ENCODE data around the gene BPTF. TPM values are rescaled to one million over a fixed set of nuclear protein-coding genes. Genes with fewer than 3 reads are reported as not detected.

Gene BPTF
- total and polyA plus RNA-seq, 2 of the 8 experiments (the other 6 are each of a cell fraction or from before 2014, with no cell fraction given) = 107 to 228 TPM

DNA sequence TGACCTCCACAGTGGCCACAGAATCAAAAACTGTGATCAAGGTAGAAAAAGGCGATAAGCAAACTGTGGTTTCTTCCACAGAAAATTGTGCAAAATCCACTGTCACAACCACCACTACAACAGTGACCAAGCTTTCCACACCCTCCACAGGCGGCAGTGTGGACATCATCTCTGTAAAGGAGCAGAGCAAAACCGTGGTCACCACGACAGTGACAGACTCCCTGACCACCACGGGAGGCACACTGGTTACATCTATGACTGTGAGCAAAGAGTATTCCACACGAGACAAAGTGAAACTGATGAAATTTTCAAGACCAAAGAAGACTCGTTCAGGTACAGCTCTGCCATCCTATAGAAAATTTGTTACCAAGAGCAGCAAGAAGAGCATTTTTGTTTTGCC, 87.4 kb downstream of the BPTF start:
- CTCF ChIA-PET (ENCODE audit: partially characterized antibody) = no interaction called here
- Histone ChIP-seq H4K20me1 (replicated peaks in 1 of 2; ENCODE audit: control insufficient read depth in 1 of 2, insufficient read depth in 2 of 2, low read length in 2 of 2) (peaks cover 0 to 2% of the 10 kb centered on the region in 2 experiments), H4K5ac (ENCODE audit: insufficient read length, low read depth, low read length) (no peak overlapping the region), H3K56ac (replicated peaks; ENCODE audit: insufficient read length, low read depth, low read length) (no peak overlapping the region), H3K36me3 (ENCODE audit: control insufficient read depth in 2 of 4, insufficient read depth in 4 of 4, low read length in 3 of 4) (peaks cover 16 to 70% (median 45%) of the 10 kb centered on the region in 4 experiments), H2BK15ac (ENCODE audit: low read length) (no peak overlapping the region), H3K4me1 (replicated peaks in 1 of 4; ENCODE audit: control insufficient read depth in 3 of 4, insufficient read depth in 4 of 4, low read length in 3 of 4) (no peaks in the 10 kb centered on the region; a peak in 1 of 7 replicates), H3K79me2 (ENCODE audit: control insufficient read depth in 1 of 2, insufficient read depth in 2 of 2, low read length in 2 of 2) (peaks cover 0 to 11% of the 10 kb centered on the region in 2 experiments; a peak in 1 of 4 replicates), H4K91ac (replicated peaks; ENCODE audit: insufficient read length, low read length) (no peak overlapping the region), H4K8ac (ENCODE audit: extremely low read depth, insufficient read depth, low read length) (no peak overlapping the region), H2BK120ac (replicated peaks; ENCODE audit: low read depth, low read length) (no peak overlapping the region), H3K27ac (ENCODE audit: low read depth, low read length) (no peak overlapping the region), H3K4ac (replicated peaks; ENCODE audit: insufficient read length, low read depth, low read length) (no peak overlapping the region), H3K23me2 (ENCODE audit: low read depth, low read length) (no peaks in the 10 kb centered on the region), H3K14ac (ENCODE audit: insufficient read length) (no peak overlapping the region), H2AK5ac (ENCODE audit: low read depth, low read length) (no peak overlapping the region), H3K4me3 (ENCODE audit: extremely low read depth in 1 of 4, insufficient read depth in 2 of 4, low read depth in 3 of 4, low read length in 4 of 4) (no peak overlapping the region), H3K27me3 (replicated peaks in 1 of 4; ENCODE audit: control insufficient read depth in 3 of 4, extremely low read depth in 1 of 4, insufficient read depth in 3 of 4, low read length in 3 of 4) (no peaks in the 10 kb centered on the region), H3K79me1 (ENCODE audit: low read depth, low read length) (no peaks in the 10 kb centered on the region), H3K4me2 (ENCODE audit: insufficient read depth in 1 of 2, low read depth in 2 of 2, low read length in 2 of 2) (no peak overlapping the region), H2BK20ac (ENCODE audit: low read length) (no peak overlapping the region), H3K18ac (ENCODE audit: extremely low read depth, low read length) (no peak overlapping the region), H3K9me3 (ENCODE audit: insufficient read depth in 2 of 2, low read depth in 1 of 2, low read length in 1 of 2) (no peaks in the 10 kb centered on the region), H2BK12ac (ENCODE audit: low read depth, low read length) (no peak overlapping the region), H2AFZ (ENCODE audit: low read length) (no peak overlapping the region), H2BK5ac (ENCODE audit: low read depth, low read length) (no peak overlapping the region), H3K23ac (ENCODE audit: insufficient read length) (no peak overlapping the region), H3K9ac (replicated peaks in 1 of 4; ENCODE audit: extremely low read depth in 1 of 4, low read depth in 3 of 4, low read length in 3 of 4) (no peak overlapping the region)
- POLR2A ChIA-PET (ENCODE audit: partially characterized antibody) = no interaction called here
- FAIRE-seq (no peak), DNase-seq (ENCODE audit: low read depth in 1 of 2, low spot score in 2 of 2) (no peak)
- WGBS, 2 experiments (ENCODE audit: extremely low coverage in 1 of 2, insufficient coverage in 1 of 2, insufficient read length in 1 of 2, insufficient replicate concordance in 2 of 2, low coverage in 1 of 2, low lambda C conversion rate in 2 of 2, missing lambda C conversion rate in 1 of 2) = 95% methylated on average over 7 of the region's 7 CpGs; no CpG with 5 or more reads in 1 of the 2 experiments
- TF ChIP-seq, protein P1, sequence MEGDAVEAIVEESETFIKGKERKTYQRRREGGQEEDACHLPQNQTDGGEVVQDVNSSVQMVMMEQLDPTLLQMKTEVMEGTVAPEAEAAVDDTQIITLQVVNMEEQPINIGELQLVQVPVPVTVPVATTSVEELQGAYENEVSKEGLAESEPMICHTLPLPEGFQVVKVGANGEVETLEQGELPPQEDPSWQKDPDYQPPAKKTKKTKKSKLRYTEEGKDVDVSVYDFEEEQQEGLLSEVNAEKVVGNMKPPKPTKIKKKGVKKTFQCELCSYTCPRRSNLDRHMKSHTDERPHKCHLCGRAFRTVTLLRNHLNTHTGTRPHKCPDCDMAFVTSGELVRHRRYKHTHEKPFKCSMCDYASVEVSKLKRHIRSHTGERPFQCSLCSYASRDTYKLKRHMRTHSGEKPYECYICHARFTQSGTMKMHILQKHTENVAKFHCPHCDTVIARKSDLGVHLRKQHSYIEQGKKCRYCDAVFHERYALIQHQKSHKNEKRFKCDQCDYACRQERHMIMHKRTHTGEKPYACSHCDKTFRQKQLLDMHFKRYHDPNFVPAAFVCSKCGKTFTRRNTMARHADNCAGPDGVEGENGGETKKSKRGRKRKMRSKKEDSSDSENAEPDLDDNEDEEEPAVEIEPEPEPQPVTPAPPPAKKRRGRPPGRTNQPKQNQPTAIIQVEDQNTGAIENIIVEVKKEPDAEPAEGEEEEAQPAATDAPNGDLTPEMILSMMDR (IDR thresholded peaks at IDR 0.05; ENCODE audit: control extremely low read depth in 1 of 3, insufficient read depth in 1 of 3, low read depth in 1 of 3, low read length in 3 of 3) = no peak
- peak; percentile 47; the same call in 1 of the 2 replicates for TF ChIP-seq POLR2AphosphoS5 (IDR thresholded peaks at IDR 0.05; ENCODE audit: low read depth, low read length)
- no peak for TF ChIP-seq TEAD4 (IDR thresholded peaks at IDR 0.05; ENCODE audit: low read depth, low read length)
